Osteoblast (primary cell): ENCODE measurements around the gene CES3. TPM values are rescaled to one million over a fixed set of nuclear protein-coding genes. Genes with fewer than 3 reads are reported as not detected.
"Not testable (repeated sequence)": the region's sequence is repeated elsewhere in the genome, so short reads cannot be mapped to it uniquely, and the experiment has no call there.

Experiments
- DNase-seq: peaks from one replicate; pipeline ENCODE4 v3.0.0; 2011; ENCODE audit warnings: low spot score, mixed read lengths; ENCODE audit not compliant: insufficient read length; ENCODE audit errors: missing footprints
- H2AFZ ChIP-seq: 2 replicates; pipeline ENCODE4 v1.6.0; 2011; ENCODE audit warnings: mild to moderate bottlenecking, low read length
- H3K27ac ChIP-seq: 2 replicates; pipeline ENCODE4 v1.5.1; 2011; ENCODE audit warnings: mild to moderate bottlenecking, low read depth, low read length, moderate library complexity
- H3K27me3 ChIP-seq: 2 replicates; pipeline ENCODE4 v1.6.0; 2012; ENCODE audit warnings: mild to moderate bottlenecking, control low read depth, inconsistent platforms, low read length, moderate library complexity; ENCODE audit not compliant: insufficient read depth
- H3K36me3 ChIP-seq: 2 replicates; pipeline ENCODE4 v1.5.1; 2011; ENCODE audit warnings: mild to moderate bottlenecking, low read length, control low read depth, moderate library complexity; ENCODE audit not compliant: insufficient read depth
- H3K4me1 ChIP-seq: 2 replicates; pipeline ENCODE4 v1.5.1; 2011; ENCODE audit warnings: mild to moderate bottlenecking, low read length, control low read depth, moderate library complexity; ENCODE audit not compliant: insufficient read depth
- H3K4me2 ChIP-seq: 2 replicates; pipeline ENCODE4 v1.6.0; 2011; ENCODE audit warnings: mild to moderate bottlenecking, low read length; ENCODE audit not compliant: insufficient read depth
- H3K4me3 ChIP-seq: fragments of 200-600 bp; sonication (generic); 3 replicates; pipeline ENCODE4 v1.5.1; 2012; ENCODE audit warnings: mild to moderate bottlenecking, low read length, inconsistent platforms; ENCODE audit not compliant: insufficient read depth
- H3K79me2 ChIP-seq: 2 replicates; pipeline ENCODE4 v1.6.0; 2012; ENCODE audit warnings: mild to moderate bottlenecking, low read length, control low read depth, inconsistent platforms; ENCODE audit not compliant: insufficient read depth
- H3K9me3 ChIP-seq: 2 replicates; pipeline ENCODE4 v1.5.1; 2011; ENCODE audit warnings: low read depth, low read length, control low read depth
- H4K20me1 ChIP-seq: 2 replicates; pipeline ENCODE4 v1.6.0; 2012; ENCODE audit warnings: mild to moderate bottlenecking, low read length, control low read depth; ENCODE audit not compliant: insufficient read depth
- total RNA-seq: library from RNA; depleted of rRNA; stranded (reverse); fragments of >200 nt; gene quantifications from 2 replicates; pipeline ENCODE4 v1.2.3, GENCODE V29; 2012
- TF ChIP-seq, protein P1 (sequence below): IDR thresholded peaks from 2 replicates; pipeline ENCODE4 v1.5.1; 2011; ENCODE audit warnings: mild to moderate bottlenecking, low read depth, low read length, moderate library complexity; ENCODE audit errors: extremely low read depth

CES3 gene
- total RNA-seq, 1 donor, result not detected

DNA sequence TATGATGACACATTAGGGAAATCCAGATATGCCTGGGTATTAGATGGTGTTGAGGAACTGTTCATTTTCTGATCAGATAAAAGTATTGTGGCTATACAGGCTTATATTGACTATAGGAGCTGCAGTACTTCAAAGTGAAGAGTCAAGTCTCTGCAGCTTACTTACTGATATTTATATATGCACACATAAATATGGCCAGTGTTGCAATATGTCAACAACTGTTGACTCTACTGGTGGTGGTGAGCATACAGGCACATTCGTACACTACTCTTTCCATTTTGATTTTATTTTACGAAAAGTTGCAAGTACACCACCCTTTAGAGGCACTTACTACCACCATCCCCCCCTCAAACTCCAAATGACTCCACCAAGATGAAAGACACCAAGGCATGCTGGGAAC, 29.4 kb upstream of the CES3 start:
- peaks cover 23% of the 10 kb centered on the region for H4K20me1 ChIP-seq
- H3K36me3 ChIP-seq, result peaks cover 5% of the 10 kb centered on the region
- no peak overlapping the region for H3K27ac ChIP-seq
- peaks cover 39% of the 10 kb centered on the region for H3K79me2 ChIP-seq
- H2AFZ ChIP-seq, result no peak overlapping the region
- peak; percentile 26 for DNase-seq
- H3K4me1 ChIP-seq, result peaks cover 37% of the 10 kb centered on the region
- H3K4me2 ChIP-seq, result no peak overlapping the region
- no peaks in the 10 kb centered on the region for H3K9me3 ChIP-seq
- H3K4me3 ChIP-seq, result no peak overlapping the region
- TF ChIP-seq, protein P1, sequence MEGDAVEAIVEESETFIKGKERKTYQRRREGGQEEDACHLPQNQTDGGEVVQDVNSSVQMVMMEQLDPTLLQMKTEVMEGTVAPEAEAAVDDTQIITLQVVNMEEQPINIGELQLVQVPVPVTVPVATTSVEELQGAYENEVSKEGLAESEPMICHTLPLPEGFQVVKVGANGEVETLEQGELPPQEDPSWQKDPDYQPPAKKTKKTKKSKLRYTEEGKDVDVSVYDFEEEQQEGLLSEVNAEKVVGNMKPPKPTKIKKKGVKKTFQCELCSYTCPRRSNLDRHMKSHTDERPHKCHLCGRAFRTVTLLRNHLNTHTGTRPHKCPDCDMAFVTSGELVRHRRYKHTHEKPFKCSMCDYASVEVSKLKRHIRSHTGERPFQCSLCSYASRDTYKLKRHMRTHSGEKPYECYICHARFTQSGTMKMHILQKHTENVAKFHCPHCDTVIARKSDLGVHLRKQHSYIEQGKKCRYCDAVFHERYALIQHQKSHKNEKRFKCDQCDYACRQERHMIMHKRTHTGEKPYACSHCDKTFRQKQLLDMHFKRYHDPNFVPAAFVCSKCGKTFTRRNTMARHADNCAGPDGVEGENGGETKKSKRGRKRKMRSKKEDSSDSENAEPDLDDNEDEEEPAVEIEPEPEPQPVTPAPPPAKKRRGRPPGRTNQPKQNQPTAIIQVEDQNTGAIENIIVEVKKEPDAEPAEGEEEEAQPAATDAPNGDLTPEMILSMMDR, result no peak
- no peaks in the 10 kb centered on the region for H3K27me3 ChIP-seq

DNA sequence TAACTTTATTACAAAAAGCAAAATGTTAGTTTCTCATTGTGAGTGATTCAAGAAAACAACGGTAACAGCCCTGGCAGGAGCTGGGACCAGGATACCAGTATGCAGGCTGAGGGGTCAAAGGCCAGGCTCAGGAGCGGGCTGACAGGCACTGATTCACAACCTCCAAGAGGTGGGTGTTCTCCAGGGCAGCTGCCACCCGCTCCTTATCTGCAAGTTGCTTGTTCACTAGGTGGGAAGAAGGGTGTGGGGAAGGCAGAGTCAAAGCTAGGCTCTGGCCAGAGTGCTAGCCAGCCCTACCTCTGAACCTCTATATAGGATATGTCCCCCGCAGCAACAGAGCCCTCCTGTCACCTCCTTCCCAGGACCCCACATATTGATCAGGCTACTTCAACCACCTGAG, 29.0 kb upstream of the CES3 start:
- peaks cover 5% of the 10 kb centered on the region for H3K36me3 ChIP-seq
- TF ChIP-seq, protein P1, result no peak
- H3K27me3 ChIP-seq, result no peaks in the 10 kb centered on the region
- no peak overlapping the region for H3K4me2 ChIP-seq
- no peak overlapping the region for H3K27ac ChIP-seq
- no peaks in the 10 kb centered on the region for H3K9me3 ChIP-seq
- peaks cover 34% of the 10 kb centered on the region for H3K4me1 ChIP-seq
- H3K4me3 ChIP-seq, result no peak overlapping the region
- DNase-seq, result peak; percentile 31
- H3K79me2 ChIP-seq, result peaks cover 43% of the 10 kb centered on the region
- no peak overlapping the region for H2AFZ ChIP-seq
- peaks cover 26% of the 10 kb centered on the region for H4K20me1 ChIP-seq

DNA sequence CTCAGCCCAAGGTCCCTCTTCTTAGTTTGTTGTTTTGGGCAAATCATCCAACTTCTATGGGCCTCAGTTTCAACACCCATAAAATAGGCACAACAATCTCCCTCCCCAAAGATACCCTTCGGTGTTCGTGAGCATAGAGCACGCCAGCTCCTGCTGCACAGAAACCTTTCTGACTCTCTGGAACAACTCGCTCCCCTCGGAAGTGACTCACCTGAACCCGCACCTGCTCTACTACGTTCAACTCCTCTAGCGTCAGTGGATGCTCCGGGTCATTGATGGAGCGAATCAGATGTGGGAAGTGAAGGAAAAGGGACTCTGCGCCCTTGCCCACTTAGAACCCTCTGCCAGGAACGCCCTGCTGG, 27.3 kb upstream of the CES3 start:
- H4K20me1 ChIP-seq, result peaks cover 31% of the 10 kb centered on the region
- H3K27ac ChIP-seq, result peak overlapping the region; percentile 95
- peaks cover 18% of the 10 kb centered on the region for H3K4me1 ChIP-seq
- TF ChIP-seq, protein P1, result no peak
- H3K4me3 ChIP-seq, result peak overlapping the region; percentile 90
- no peaks in the 10 kb centered on the region for H3K9me3 ChIP-seq
- H3K36me3 ChIP-seq, result peaks cover 5% of the 10 kb centered on the region
- no peak for DNase-seq
- H3K4me2 ChIP-seq, result peak overlapping the region; percentile 82
- H3K27me3 ChIP-seq, result no peaks in the 10 kb centered on the region
- H3K79me2 ChIP-seq, result peaks cover 57% of the 10 kb centered on the region
- H2AFZ ChIP-seq, result peak overlapping the region; percentile 96

DNA sequence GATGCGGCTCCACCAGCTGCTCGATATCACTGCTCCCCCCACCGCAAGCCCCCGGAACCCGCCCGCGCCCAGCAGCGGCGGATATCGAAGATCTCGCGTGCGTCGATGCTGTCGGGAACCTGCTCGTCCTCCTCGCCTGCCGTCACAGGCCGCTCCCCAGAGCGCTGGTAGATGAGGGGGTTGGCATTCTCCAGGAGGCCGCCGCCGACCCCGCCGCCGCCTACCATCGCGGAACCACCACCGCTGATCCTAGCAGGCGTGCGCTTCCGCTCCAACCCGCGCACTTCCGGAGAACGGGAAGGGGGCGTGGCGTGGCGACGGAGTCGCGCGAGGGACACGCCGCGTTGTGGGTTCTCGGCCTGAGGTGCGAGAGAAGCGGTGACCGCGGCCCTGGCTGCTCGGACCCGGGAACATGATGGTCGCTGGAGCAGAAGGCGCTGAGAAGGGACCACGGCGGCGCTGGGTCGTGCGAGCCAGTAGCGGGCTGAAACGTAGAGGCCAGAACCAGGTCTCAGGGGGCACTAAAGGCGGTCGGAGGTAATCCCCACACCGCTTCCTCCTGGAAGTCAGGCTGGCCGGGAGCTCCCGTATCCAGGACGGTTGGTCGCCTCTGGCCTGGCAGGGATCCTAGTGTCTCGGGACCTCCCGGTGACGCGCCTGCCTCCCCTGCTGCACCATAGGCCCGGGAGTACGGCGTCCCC, 26.8 kb upstream of the CES3 start, which contains the start of gene CIAO2B:
Gene CIAO2B, minus strand, starts transcription at position 265 of the 701 bp plus-strand sequence. Its CDS starts 38 bp downstream, at position 227.
- H3K79me2 ChIP-seq, result peaks cover 61% of the 10 kb centered on the region

DNA sequence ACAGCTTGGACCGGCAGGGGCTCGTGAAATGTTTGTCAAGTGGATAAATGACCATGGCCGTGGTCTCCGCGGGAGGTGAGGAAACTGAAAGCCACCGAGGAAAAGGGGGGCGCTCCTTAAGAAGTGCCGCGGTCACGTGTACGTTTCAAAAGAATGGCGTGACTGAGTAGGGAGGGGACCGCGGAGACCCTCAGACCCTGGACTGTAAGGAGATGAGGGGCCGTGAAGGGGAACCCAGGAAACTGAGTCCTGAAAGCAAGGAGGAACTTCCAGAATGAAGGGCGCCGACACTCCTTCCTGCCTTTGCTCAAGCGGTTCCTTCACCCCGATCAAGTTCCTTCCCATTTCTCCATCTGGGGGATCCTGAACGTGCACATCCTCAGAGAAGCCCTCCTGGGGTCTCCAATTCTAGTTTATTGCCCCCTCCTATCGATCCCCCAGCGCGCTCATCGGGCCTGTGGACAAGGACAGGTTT, 26.2 kb upstream of the CES3 start:
- Histone ChIP-seq H3K4me1 (peaks cover 18% of the 10 kb centered on the region), H3K36me3 (peaks cover 15% of the 10 kb centered on the region), H3K4me3 (peak overlapping the region; percentile 90), H3K79me2 (peaks cover 61% of the 10 kb centered on the region), H4K20me1 (peaks cover 31% of the 10 kb centered on the region), H3K27ac (peak overlapping the region; percentile 95), H2AFZ (peak overlapping the region; percentile 96), H3K4me2 (peak overlapping the region; percentile 82)
- H3K9me3 ChIP-seq, DNase-seq, H3K27me3 ChIP-seq: not testable (repeated sequence)

More for the DNA sequence above, 26.8 kb upstream of the CES3 start, which contains the start of gene CIAO2B:
- TF ChIP-seq, protein P1, result no peak
- Histone ChIP-seq H2AFZ (peak within 1 kb of the TSS; percentile 96), H3K27me3 (no peaks in the 10 kb centered on the region), H3K4me2 (peak within 1 kb of the TSS; percentile 82), H3K9me3 (no peaks in the 10 kb centered on the region), H3K4me1 (peaks cover 18% of the 10 kb centered on the region), H4K20me1 (peaks cover 31% of the 10 kb centered on the region), H3K27ac (peak within 1 kb of the TSS; percentile 95), H3K4me3 (peak within 1 kb of the TSS; percentile 90), H3K36me3 (peaks cover 10% of the 10 kb centered on the region)
- DNase-seq, result peak; percentile 98
